H9 (cell line): ENCODE results near the gene APOL1. TPM values are rescaled to one million over a fixed set of nuclear protein-coding genes. Genes with fewer than 3 reads are reported as not detected.
A peak's percentile ranks its signal among the peaks of the same experiment; 100 is the strongest.
"Not testable (repeated sequence)": the region's sequence is repeated elsewhere in the genome, so short reads cannot be mapped to it uniquely, and the experiment has no call there.

Experiments
- DNase-seq: peaks from one replicate; pipeline ENCODE4 v3.0.0-alpha.2; 2017
- H2AFZ ChIP-seq: one replicate; pipeline ENCODE4 v1.6.1; 2013; ENCODE audit warnings: mild to moderate bottlenecking, low read length, control low read depth, moderate library complexity
- H2AK5ac ChIP-seq: 2 replicates; pipeline ENCODE4 v1.6.1; 2013; ENCODE audit warnings: low read length, control low read depth, mixed read lengths; ENCODE audit not compliant: insufficient read length
- H2BK120ac ChIP-seq: one replicate; pipeline ENCODE4 v1.6.1; 2013; ENCODE audit warnings: low read depth, mild to moderate bottlenecking, low read length, control low read depth, inconsistent platforms; ENCODE audit not compliant: poor library complexity, severe bottlenecking
- H2BK12ac ChIP-seq: 2 replicates; pipeline ENCODE4 v1.6.1; 2013; ENCODE audit warnings: low read length, control low read depth, mixed read lengths, low read depth; ENCODE audit not compliant: insufficient read length
- H2BK15ac ChIP-seq: 2 replicates; pipeline ENCODE4 v1.6.1; 2013; ENCODE audit warnings: low read depth, low read length, control low read depth
- H2BK20ac ChIP-seq: one replicate; pipeline ENCODE4 v1.6.1; 2013; ENCODE audit warnings: low read depth, mild to moderate bottlenecking, low read length, control low read depth, inconsistent platforms; ENCODE audit not compliant: poor library complexity, severe bottlenecking
- H2BK5ac ChIP-seq: 2 replicates; pipeline ENCODE4 v1.6.1; 2013; ENCODE audit warnings: low read length, control low read depth, mixed read lengths; ENCODE audit not compliant: insufficient read length
- H3K14ac ChIP-seq: 2 replicates; pipeline ENCODE4 v1.6.1; 2013; ENCODE audit warnings: low read length, control low read depth; ENCODE audit not compliant: insufficient read depth
- H3K18ac ChIP-seq: 2 replicates; pipeline ENCODE4 v1.6.1; 2013; ENCODE audit warnings: low read depth, mild to moderate bottlenecking, mixed read lengths, low read length, control low read depth; ENCODE audit not compliant: insufficient read length
- H3K23ac ChIP-seq: 2 replicates; pipeline ENCODE4 v1.6.1; 2013; ENCODE audit warnings: low read length, control low read depth, mixed read lengths, low read depth; ENCODE audit not compliant: insufficient read length
- H3K23me2 ChIP-seq: 2 replicates; pipeline ENCODE4 v1.6.1; 2013; ENCODE audit warnings: low read depth, mild to moderate bottlenecking, mixed read lengths, low read length, control low read depth; ENCODE audit not compliant: insufficient read length, poor library complexity, severe bottlenecking
- H3K27ac ChIP-seq: 2 replicates; pipeline ENCODE4 v1.5.1; 2013; ENCODE audit warnings: low read length, control low read depth, mixed read lengths, low read depth; ENCODE audit not compliant: insufficient read length
- H3K27me3 ChIP-seq: 2 replicates; pipeline ENCODE4 v1.6.1; 2013; ENCODE audit warnings: low read length, control low read depth, inconsistent platforms; ENCODE audit not compliant: insufficient read depth
- H3K4ac ChIP-seq: 2 replicates; pipeline ENCODE4 v1.6.1; 2013; ENCODE audit warnings: low read depth, mild to moderate bottlenecking, control low read depth, inconsistent platforms, low read length, moderate library complexity
- H3K4me1 ChIP-seq: 2 replicates; pipeline ENCODE4 v1.6.1; 2013; ENCODE audit warnings: low read length, control low read depth, inconsistent platforms; ENCODE audit not compliant: insufficient read depth
- H3K4me2 ChIP-seq: 2 replicates; pipeline ENCODE4 v1.6.1; 2013; ENCODE audit warnings: low read length, control low read depth, mixed read lengths; ENCODE audit not compliant: insufficient read length, insufficient read depth
- H3K56ac ChIP-seq: 2 replicates; pipeline ENCODE4 v1.6.1; 2013; ENCODE audit warnings: low read depth, mild to moderate bottlenecking, mixed read lengths, low read length, control low read depth; ENCODE audit not compliant: insufficient read length
- H3K79me1 ChIP-seq: 2 replicates; pipeline ENCODE4 v1.6.1; 2013; ENCODE audit warnings: low read depth, mild to moderate bottlenecking, moderate library complexity, low read length, control low read depth, inconsistent platforms; ENCODE audit not compliant: insufficient read depth, poor library complexity, severe bottlenecking
- H3K79me2 ChIP-seq: 2 replicates; pipeline ENCODE4 v1.6.1; 2013; ENCODE audit warnings: low read length, control low read depth, inconsistent platforms; ENCODE audit not compliant: insufficient read depth
- H3K9ac ChIP-seq: 2 replicates; pipeline ENCODE4 v1.6.1; 2013; ENCODE audit warnings: low read length, control low read depth, mixed read lengths; ENCODE audit not compliant: insufficient read length; ENCODE audit errors: extremely low read depth
- H3K9me3 ChIP-seq: one replicate; pipeline ENCODE4 v1.6.1; 2013; ENCODE audit warnings: low read depth, low read length, inconsistent platforms; ENCODE audit not compliant: control insufficient read depth
- H3T11ph ChIP-seq: one replicate; pipeline ENCODE4 v1.6.1; 2013; ENCODE audit warnings: mild to moderate bottlenecking, low read length, control low read depth, inconsistent platforms
- H4K20me1 ChIP-seq: one replicate; pipeline ENCODE4 v1.6.1; 2013; ENCODE audit not compliant: control insufficient read depth, insufficient read length, insufficient read depth
- H4K5ac ChIP-seq: 2 replicates; pipeline ENCODE4 v1.6.1; 2013; ENCODE audit warnings: low read depth, mild to moderate bottlenecking, mixed read lengths, low read length, control low read depth; ENCODE audit not compliant: insufficient read length
- H4K8ac ChIP-seq: replicated peaks from 2 replicates; pipeline ENCODE4 v1.6.1; 2013; ENCODE audit warnings: low read length, control low read depth, mixed read lengths, low read depth; ENCODE audit not compliant: insufficient read length
- H4K91ac ChIP-seq: 2 replicates; pipeline ENCODE4 v1.6.1; 2013; ENCODE audit warnings: low read depth, mild to moderate bottlenecking, moderate library complexity, mixed read lengths, low read length, control low read depth; ENCODE audit not compliant: insufficient read length
- H3K27ac Mint-ChIP-seq, 3 experiments: 2 replicates in 2 of 3; 3 replicates in 1 of 3; pipeline ENCODE4 v1.8.0; 2020 to 2021; ENCODE audit warnings: mixed read lengths in 3 of 3, mild to moderate bottlenecking in 1 of 3, moderate library complexity in 1 of 3
- H3K27me3 Mint-ChIP-seq: 2 replicates; pipeline ENCODE4 v1.8.0; 2021; ENCODE audit warnings: low read depth, mild to moderate bottlenecking, moderate library complexity, mixed read lengths
- H3K36me3 Mint-ChIP-seq, 3 experiments: 2 replicates in 2 of 3; 3 replicates in 1 of 3; pipeline ENCODE4 v1.8.0; 2020 to 2021; ENCODE audit warnings: low read depth in 3 of 3, mixed read lengths in 3 of 3; ENCODE audit not compliant: insufficient read depth in 1 of 3
- H3K4me1 Mint-ChIP-seq, 2 experiments: 2 replicates each; pipeline ENCODE4 v1.8.0; 2020; ENCODE audit warnings: mixed read lengths in 2 of 2
- H3K4me3 Mint-ChIP-seq, 2 experiments: 2 replicates in 1 of 2; 3 replicates in 1 of 2; pipeline ENCODE4 v1.8.0; 2020 to 2021; ENCODE audit warnings: mild to moderate bottlenecking in 2 of 2, mixed read lengths in 2 of 2, moderate library complexity in 1 of 2
- H3K9me3 Mint-ChIP-seq, 2 experiments: 2 replicates in 1 of 2; 3 replicates in 1 of 2; pipeline ENCODE4 v1.8.0; 2020; ENCODE audit warnings: mild to moderate bottlenecking in 2 of 2, mixed read lengths in 2 of 2, moderate library complexity in 1 of 2
- WGBS: extraction: QIAGEN DNeasy Blood & Tissue Kit; methylation state at CpG from one replicate; pipeline ENCODE4 v1.1.7; 2013; ENCODE audit warnings: missing lambda C conversion rate, low lambda C conversion rate, mixed read lengths; ENCODE audit not compliant: insufficient read length; ENCODE audit errors: extremely low coverage; 5-methylcytosine and 5-hydroxymethylcytosine counted together
- total RNA-seq: library from RNA; stranded (reverse); gene quantifications from 2 replicates; pipeline ENCODE4 v1.2.1, GENCODE V29; 2021
- TF ChIP-seq, protein P1 (sequence below): fragments of 200-600 bp; sonication (generic); conservative IDR thresholded peaks from 3 replicates; pipeline ENCODE4 v1.8.0; 2021; ENCODE audit warnings: antibody characterized with exemption, mild to moderate bottlenecking

Gene APOL1
- total RNA-seq, 1 experiment from 2014 or later: not detected

DNA sequence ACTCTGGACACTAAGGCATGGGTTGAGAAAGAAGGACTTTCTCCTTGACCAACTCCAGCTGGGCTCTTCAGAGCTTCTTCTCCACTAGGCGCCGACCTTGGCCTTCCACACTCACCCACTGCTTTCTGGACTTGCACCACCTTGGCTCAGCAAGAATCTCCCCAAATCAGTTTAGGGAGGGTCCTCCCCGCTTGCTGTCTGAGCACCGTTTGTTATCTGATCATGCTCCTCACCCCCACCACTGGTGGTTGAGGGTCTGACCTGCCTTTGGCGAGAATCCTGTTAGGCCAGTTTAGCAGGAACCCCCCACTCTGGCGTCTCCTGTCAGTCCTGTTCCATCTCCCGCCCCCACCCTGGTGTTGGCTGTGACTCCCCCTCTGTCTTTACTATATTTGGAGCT is 24.0 kb upstream of the APOL1 start:
- no peak for DNase-seq

DNA sequence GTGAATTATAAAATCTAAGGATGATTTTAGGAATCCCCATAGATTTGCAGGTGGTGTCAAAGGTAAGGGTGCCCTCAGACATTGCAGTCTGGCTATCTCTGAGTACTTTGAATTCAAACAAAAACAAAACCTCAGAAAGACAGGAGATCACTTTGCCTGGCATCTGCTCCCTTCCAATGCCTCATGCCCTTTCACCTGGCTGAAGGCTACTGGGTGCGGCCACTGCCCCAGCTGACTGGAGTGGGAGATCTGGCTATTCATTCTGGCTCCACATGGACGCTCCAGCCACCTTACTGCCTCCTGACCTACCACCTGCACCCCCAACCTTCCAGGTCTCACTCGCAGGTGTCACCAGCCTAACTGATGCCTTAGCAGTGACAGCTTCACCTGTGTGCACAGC is 23.3 kb upstream of the APOL1 start:
- not testable (repeated sequence) for H3K79me2 ChIP-seq, H2AK5ac ChIP-seq, H3K79me1 ChIP-seq, H3K9me3 ChIP-seq, H3K14ac ChIP-seq, H3K27me3 ChIP-seq, H4K20me1 ChIP-seq, H3K4me3 Mint-ChIP-seq, H2AFZ ChIP-seq, H3K56ac ChIP-seq, H3K9ac ChIP-seq, H3K23ac ChIP-seq, H3K4me1 ChIP-seq, H3K4ac ChIP-seq, H4K8ac ChIP-seq, H3K4me2 ChIP-seq, H3T11ph ChIP-seq, H3K27me3 Mint-ChIP-seq, H2BK15ac ChIP-seq, H2BK5ac ChIP-seq, H4K91ac ChIP-seq, H3K18ac ChIP-seq, H2BK12ac ChIP-seq, H3K9me3 Mint-ChIP-seq, H2BK20ac ChIP-seq, H2BK120ac ChIP-seq, H3K27ac ChIP-seq, DNase-seq, H3K23me2 ChIP-seq, H3K27ac Mint-ChIP-seq, H4K5ac ChIP-seq
- no CpG with 5 or more reads among the region's 3 CpGs for WGBS
- H3K36me3 Mint-ChIP-seq: peaks cover 10 to 53% (median 38%) of the 10 kb centered on the region in 3 experiments
- peaks cover 4 to 13% of the 10 kb centered on the region in 2 experiments for H3K4me1 Mint-ChIP-seq

More for the DNA sequence above, 24.0 kb upstream of the APOL1 start:
- H3K27ac ChIP-seq: no peak overlapping the region
- H2BK15ac ChIP-seq: no peak overlapping the region
- H3K36me3 Mint-ChIP-seq: peaks cover 10 to 53% (median 38%) of the 10 kb centered on the region in 3 experiments
- H3K79me2 ChIP-seq: no peaks in the 10 kb centered on the region
- H3K23me2 ChIP-seq: no peaks in the 10 kb centered on the region
- TF ChIP-seq, protein P1, sequence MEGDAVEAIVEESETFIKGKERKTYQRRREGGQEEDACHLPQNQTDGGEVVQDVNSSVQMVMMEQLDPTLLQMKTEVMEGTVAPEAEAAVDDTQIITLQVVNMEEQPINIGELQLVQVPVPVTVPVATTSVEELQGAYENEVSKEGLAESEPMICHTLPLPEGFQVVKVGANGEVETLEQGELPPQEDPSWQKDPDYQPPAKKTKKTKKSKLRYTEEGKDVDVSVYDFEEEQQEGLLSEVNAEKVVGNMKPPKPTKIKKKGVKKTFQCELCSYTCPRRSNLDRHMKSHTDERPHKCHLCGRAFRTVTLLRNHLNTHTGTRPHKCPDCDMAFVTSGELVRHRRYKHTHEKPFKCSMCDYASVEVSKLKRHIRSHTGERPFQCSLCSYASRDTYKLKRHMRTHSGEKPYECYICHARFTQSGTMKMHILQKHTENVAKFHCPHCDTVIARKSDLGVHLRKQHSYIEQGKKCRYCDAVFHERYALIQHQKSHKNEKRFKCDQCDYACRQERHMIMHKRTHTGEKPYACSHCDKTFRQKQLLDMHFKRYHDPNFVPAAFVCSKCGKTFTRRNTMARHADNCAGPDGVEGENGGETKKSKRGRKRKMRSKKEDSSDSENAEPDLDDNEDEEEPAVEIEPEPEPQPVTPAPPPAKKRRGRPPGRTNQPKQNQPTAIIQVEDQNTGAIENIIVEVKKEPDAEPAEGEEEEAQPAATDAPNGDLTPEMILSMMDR: no peak
- no peaks in the 10 kb centered on the region for H4K20me1 ChIP-seq
- H4K8ac ChIP-seq: no peak overlapping the region
- peak overlapping the region in 1 of 3 experiments; percentile 68; a peak in 2 of 7 replicates for H3K27ac Mint-ChIP-seq
- H3K9me3 Mint-ChIP-seq: no peaks in the 10 kb centered on the region
- no peak overlapping the region for H3K14ac ChIP-seq
- no peaks in the 10 kb centered on the region for H3K4me1 ChIP-seq
- H2AFZ ChIP-seq: no peak overlapping the region
- no peak overlapping the region for H3T11ph ChIP-seq
- no peaks in the 10 kb centered on the region for H3K9me3 ChIP-seq
- H4K5ac ChIP-seq: no peak overlapping the region
- no peaks in the 10 kb centered on the region for H3K79me1 ChIP-seq
- H3K4me3 Mint-ChIP-seq: no peak overlapping the region
- H2BK5ac ChIP-seq: no peak overlapping the region
- H3K27me3 ChIP-seq: no peaks in the 10 kb centered on the region
- no peak overlapping the region for H3K4me2 ChIP-seq
- no peak overlapping the region for H3K56ac ChIP-seq
- H3K18ac ChIP-seq: no peak overlapping the region
- no peak overlapping the region for H2BK120ac ChIP-seq
- no peak overlapping the region for H3K9ac ChIP-seq
- no peaks in the 10 kb centered on the region for H3K27me3 Mint-ChIP-seq
- H3K4me1 Mint-ChIP-seq: peaks cover 4 to 13% of the 10 kb centered on the region in 2 experiments
- H3K4ac ChIP-seq: no peak overlapping the region
- H2BK12ac ChIP-seq: no peak overlapping the region
- no peak overlapping the region for H3K23ac ChIP-seq
- H2AK5ac ChIP-seq: no peak overlapping the region
- no peak overlapping the region for H2BK20ac ChIP-seq
- no CpG with 5 or more reads among the region's 7 CpGs for WGBS
- no peak overlapping the region for H4K91ac ChIP-seq
